Measurements from ENCODE around the gene NRP1.
"Not testable (repeated sequence)": the region's sequence is repeated elsewhere in the genome, so short reads cannot be mapped to it uniquely, and the experiment has no call there.

NRP1 gene

GRCh38 chr10:33154590-33154989 is 179.9 kb downstream of the NRP1 start:
- in situ Hi-C loops (cut with HindIII; ENCODE audit: low sequenced_read_pairs), result no loop called here

DNA sequence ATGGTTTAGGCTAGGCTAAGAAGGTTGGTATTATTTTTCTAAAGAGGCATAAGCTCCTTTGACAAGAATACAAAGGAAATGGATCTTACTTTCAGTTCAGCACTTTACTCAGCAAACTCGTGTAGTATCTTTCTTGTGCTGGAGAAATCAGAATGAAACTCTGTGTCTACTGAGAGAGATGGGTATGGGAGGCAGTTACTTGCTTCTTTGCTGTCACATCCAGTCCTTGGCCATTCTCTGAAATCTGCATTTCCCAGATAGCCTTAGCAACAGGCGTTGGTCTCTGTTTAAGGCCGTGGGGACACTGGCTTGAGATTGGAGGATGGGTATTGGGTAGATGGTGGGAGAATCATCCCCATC is 180.5 kb downstream of the NRP1 start:
- in situ Hi-C loops (cut with HindIII; ENCODE audit: low sequenced_read_pairs), result no loop called here

GRCh38 chr10:33153251-33153967 is 181.1 kb downstream of the NRP1 start:
- in situ Hi-C loops (cut with HindIII; ENCODE audit: low sequenced_read_pairs), result no loop called here

DNA sequence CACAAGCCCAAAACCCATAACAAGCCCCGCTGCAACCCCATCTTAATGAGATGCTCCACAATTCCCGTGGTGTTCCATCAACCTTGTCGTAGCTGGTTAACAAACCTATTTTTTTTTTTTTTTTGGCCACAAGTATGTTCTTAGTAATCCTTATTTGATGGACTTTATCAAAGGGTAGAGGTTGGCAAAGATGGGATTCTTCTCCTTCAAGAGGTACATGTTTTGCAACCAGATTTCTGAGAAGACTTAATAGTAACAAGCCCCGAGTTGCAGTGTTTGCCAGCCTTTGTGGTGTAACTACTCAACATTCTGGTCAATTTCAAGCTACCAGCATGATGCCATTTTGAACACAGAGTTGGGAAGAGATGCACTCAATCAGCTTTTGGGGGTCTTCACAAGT is 181.7 kb downstream of the NRP1 start:
- in situ Hi-C loops (cut with HindIII; ENCODE audit: low sequenced_read_pairs), result no loop called here

DNA sequence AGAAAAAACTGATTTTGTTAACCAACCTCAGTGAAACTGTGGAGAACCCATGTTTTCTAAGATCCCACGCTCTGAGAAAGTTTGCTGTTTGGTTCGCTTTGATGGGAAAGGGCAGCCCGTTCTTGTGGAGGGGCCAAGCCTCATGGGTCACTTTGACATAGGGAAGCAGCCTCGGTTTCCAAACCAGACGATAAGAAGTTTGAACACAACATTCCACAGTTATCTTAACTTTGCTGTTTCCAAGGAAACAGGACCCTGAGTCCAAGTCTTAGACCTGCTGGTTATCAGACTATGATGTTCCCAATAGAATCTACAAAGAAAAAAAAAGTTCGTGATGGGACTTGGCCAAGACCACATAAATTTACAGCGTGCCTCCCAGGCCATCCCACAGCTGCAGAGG is 182.3 kb downstream of the NRP1 start:
- in situ Hi-C loops (cut with HindIII; ENCODE audit: low sequenced_read_pairs), result no loop called here

GRCh38 chr10:33151344-33151864 is 183.1 kb downstream of the NRP1 start:
- in situ Hi-C loops (cut with HindIII; ENCODE audit: low sequenced_read_pairs), result no loop called here

GRCh38 chr10:33150889-33151288 is 183.6 kb downstream of the NRP1 start:
- in situ Hi-C loops (cut with HindIII; ENCODE audit: low sequenced_read_pairs), result no loop called here

DNA sequence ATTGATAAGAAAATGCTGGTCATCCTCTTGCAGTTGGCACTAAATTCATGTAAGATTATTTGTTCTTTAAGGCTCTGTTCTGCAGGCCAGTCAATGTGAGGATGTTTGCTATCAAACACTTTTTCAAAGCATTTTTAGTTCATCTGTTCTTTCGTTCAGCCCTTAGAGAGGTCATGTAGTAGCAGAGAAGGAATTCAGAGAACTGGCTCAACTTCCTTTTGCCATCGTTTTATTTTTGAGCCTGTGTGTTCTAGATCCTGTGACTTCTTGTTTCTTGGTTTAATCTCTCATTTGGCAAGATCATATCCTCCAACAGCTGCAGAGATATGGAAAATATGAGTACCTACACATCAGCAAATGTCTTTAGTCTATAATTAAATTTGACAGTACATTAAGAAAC is 184.3 kb downstream of the NRP1 start:
- in situ Hi-C loops (cut with HindIII; ENCODE audit: low sequenced_read_pairs), result no loop called here

GRCh38 chr10:33147013-33147310 is 187.5 kb downstream of the NRP1 start:
- in situ Hi-C loops (cut with HindIII; ENCODE audit: low sequenced_read_pairs), result no loop called here

GRCh38 chr10:33146189-33147012 is 188.1 kb downstream of the NRP1 start:
- in situ Hi-C loops (cut with HindIII; ENCODE audit: low sequenced_read_pairs), result no loop called here

DNA sequence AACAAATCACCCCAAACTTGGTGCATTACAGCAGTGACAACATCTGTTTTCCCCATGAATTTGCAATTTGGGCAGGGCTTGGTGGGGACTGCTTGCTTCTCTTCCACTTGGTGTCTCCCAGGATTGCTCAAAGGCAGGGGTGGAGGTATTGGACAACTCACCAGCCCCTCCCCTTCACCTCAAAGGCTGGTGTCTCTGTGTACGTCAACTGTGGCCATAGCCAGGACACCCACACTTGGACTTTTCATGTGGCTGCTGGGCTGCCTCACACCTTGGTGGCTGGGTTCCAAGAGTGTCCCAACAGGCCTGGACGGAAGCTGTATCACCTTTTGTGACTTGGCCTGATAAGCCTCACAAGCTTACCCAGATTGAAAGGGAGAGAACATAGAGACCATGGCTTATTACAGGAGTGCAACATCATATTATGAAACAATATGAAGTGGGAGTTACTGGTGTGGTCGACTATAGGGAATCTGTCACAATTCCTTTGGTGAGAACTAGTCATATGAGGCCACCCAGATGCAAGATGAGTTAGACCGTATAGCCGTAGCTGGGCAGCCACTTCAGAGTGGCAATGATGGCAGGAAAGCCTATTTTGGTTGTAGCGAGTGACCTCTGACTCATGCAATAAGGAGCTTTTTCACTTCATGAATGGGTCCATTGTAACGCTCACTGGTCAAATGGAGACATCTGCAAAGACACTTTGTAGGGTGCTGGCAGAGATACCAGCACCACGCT is 188.8 kb downstream of the NRP1 start:
- in situ Hi-C loops (cut with HindIII; ENCODE audit: low sequenced_read_pairs), result no loop called here

DNA sequence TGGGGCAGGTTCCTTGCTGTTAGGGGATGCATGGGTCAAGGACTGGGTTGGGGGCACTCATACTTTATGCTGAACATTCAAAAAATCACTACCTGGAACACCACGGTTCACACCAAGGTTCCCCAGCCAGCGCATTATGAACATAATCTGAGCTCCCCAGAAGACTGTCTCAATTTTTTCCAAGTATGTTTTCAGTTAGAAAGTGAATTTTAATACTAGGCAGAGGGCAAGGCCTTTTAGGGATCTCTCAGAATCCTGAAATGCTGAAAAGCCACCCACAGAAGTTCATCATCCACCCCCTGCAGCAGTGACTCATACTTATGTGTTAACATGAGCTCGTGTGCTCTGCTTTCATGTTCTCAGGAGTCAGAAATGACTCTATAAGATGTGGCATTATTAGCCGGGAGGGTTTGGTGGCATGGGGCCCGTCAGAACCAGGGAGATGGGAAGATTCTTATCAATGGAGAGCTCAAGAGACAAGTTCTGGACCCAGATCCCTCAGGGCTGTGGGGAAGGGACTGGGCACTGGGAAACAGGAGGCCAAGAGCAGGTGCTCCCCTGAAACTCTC is 191.2 kb downstream of the NRP1 start:
- in situ Hi-C loops (cut with HindIII; ENCODE audit: low sequenced_read_pairs), result no loop called here

DNA sequence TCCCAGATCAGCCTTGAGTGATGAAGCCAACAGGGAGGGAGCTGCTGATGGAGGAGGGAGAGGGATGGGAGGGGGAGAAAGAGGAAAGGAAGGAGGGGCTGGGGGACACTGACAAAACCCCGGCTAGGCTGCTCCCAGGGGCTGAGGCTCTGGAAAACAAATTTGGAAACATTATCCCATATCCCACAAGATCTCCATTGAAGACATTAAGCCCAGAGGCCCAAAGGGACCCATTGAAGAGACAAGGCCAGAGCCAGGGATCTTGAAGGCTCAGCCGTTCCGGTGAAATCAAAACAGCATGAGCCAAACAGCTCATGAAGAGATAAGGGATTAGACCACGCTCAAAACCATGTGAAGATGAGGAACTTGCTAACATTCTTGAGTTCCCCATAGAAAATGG is 192.2 kb downstream of the NRP1 start:
- in situ Hi-C loops (cut with HindIII; ENCODE audit: low sequenced_read_pairs), result no loop called here

DNA sequence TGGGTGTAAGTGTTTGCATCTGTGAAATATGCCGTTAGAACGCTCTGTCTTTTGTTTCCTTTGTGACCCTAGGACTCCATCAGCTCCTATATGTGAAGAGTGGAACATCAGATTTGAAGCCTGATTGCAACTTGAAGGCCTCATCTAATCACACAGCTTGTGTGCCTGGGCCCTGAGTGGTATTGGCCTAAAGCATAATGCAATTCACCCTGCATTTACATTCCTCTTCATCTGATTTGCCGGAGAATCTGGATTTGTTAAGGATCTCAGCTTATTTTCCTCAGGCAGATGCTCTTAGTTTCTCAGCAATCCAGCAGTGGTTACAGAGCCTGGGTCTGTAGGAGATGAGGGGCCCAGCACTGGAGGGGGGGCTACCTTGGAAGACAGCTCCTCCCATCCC is 193.2 kb downstream of the NRP1 start:
- in situ Hi-C loops (cut with HindIII; ENCODE audit: low sequenced_read_pairs), result no loop called here

- in situ Hi-C loops (cut with HindIII; ENCODE audit: low sequenced_read_pairs), result no loop called here
These were observed 195.3 kb downstream of the NRP1 start for GRCh38 chr10:33139181-33139646.

DNA sequence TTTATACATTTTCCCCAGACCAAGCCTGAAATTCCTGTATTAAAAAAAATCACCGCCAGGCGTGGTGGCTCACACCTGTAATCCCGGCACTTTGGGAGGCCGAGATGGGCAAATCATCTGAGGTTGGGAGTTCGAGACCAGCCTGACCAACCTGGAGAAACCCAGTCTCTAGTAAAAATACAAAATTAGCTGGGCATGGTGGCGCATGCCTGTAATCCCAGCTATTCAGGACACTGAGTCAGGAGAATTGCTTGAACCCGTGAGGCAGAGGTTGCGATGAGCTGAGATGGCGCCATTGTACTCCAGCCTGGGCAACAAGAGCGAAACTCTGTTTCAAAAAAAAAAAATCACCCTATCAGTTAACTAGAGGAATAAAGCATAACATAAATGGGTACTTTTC is 195.8 kb downstream of the NRP1 start:
- in situ Hi-C loops (cut with HindIII; ENCODE audit: low sequenced_read_pairs), result not testable (repeated sequence)

DNA sequence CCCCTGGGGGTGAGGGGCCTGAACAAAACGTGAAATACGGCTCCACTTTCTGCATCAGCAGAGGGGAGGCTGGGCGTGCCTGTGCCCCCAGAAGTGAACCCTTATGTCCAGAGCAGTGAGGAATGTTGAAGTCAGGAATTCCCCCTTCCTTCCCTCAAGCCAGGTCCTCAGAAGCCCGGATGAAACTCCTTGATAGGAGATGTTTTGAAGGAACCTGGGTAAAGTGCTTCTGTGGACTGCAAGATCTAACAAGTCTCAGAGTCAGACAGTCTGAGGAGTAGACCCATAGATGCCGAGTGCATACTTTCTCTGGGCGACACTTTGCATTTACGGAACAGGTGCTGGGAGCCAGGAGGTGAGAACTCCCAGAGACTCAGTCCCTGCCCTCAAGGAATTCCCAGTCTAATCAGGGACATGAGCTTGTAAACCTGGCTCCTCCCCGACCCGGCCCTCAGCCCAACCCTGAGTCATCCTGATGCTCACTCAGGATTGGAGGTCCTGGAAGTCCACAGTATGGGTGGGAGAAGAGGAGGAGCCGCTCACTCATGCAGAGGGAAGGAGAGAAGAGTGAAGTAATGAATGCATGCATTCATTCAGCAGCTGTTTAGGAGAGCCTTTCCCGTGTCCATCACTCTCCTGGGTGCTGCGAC is 197.0 kb downstream of the NRP1 start:
- in situ Hi-C loops (cut with HindIII; ENCODE audit: low sequenced_read_pairs), result no loop called here

- in situ Hi-C loops (cut with HindIII; ENCODE audit: low sequenced_read_pairs), result no loop called here
These were observed 197.7 kb downstream of the NRP1 start for GRCh38 chr10:33136781-33137180.

GRCh38 chr10:33136271-33136670 is 198.2 kb downstream of the NRP1 start:
- in situ Hi-C loops (cut with HindIII; ENCODE audit: low sequenced_read_pairs), result no loop called here

DNA sequence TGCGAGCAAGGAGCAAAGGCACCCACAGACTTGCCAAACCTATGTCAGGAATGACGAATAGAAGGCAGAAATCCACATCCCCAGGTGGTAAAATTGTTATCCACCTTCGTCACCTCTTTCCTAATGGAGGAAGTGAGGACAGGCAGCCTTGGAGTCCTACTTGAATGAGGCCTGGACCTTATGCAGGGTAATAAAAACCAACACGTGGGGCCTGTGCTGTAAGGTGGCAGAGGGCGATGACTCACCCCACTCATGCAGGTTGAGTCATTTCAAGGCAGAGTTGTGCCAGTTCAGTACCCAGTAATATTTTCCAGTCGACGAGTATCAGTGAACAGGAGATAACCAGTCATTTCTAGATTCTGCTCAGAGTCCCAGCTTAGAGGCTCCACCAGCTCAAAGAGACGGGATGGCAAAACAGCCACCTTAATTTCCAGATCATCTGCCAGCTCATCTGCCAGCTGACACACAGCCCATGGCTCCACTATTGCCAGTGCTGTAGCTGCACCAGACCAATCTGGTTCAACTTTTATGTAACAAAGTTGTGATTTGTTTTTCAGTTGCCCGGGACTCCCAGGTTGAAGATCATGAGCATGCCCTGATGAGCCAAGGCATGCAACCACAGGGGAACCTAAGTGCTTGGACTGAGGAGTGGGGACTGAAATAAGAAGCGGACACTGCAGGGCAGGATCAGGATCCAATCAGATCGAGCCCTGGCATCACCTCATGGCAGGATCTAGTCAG is 200.3 kb downstream of the NRP1 start:
- in situ Hi-C loops (cut with HindIII; ENCODE audit: low sequenced_read_pairs), result no loop called here
